ENCODE measurements around the gene SDCCAG8. TPM values are rescaled to one million over a fixed set of nuclear protein-coding genes. Genes with fewer than 3 reads are reported as not detected.

The SDCCAG8 gene
- polyA plus RNA-seq, 1 experiment = 34.1 TPM

DNA sequence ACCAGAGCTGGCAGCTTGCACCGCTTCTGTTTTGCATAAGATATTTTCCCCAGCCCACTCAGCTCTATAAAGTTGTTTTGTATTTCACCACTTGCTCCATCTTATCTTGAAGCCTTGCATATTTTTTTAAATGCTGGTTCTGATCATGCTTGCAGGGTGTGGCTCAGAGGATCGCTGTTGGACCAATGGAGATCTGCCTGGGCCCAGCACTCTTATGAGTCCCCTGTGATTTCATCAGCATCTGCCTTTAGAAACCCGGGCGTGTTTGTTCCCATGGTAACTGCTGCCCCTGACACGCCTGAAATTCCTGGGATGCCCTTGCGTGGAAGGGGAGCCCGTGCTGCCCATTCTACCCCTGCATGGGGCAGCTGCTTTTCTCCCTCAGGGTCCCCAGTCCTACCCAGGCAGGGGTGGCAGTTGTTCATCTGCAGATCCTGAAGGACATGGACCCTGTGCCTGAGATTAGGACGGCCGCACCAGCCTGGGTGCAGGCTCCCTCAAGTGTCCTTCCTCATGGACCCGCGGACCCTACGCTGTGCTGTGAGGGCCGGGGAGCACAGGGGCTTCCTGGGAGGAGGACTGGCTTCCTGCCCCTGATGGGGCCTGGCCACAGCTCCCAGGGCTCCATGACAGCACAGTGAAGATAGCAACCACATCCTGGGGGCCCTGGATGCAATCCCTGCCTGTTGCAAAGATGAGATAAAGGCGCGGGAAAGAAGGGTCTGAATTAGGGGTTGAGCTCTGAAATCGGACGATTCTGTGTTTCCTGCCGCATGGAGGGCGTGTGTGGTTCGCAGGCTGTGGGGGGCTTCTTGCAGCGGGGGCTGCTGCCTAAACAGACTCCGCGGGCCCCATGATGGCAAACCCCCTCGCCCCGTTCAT is 226.5 kb downstream of the SDCCAG8 start:
- Histone ChIP-seq H3K9me3 (ENCODE audit: control insufficient read depth, insufficient read depth, low read length) (peaks cover 9% of the 10 kb centered on the region; the same call in 1 of the 2 replicates), H3K4me3 (ENCODE audit: low read depth, low read length) (no peak overlapping the region), H3K27me3 (ENCODE audit: control insufficient read depth, insufficient read depth, low read length) (no peaks in the 10 kb centered on the region), H3K27ac (ENCODE audit: low read depth, low read length) (no peak overlapping the region)
- DNase-seq (ENCODE audit: low read depth, low spot score) = no peak
- ChIA-PET POLR2A (no interaction called here), CTCF (no interaction called here)
- TF ChIP-seq, protein P1, sequence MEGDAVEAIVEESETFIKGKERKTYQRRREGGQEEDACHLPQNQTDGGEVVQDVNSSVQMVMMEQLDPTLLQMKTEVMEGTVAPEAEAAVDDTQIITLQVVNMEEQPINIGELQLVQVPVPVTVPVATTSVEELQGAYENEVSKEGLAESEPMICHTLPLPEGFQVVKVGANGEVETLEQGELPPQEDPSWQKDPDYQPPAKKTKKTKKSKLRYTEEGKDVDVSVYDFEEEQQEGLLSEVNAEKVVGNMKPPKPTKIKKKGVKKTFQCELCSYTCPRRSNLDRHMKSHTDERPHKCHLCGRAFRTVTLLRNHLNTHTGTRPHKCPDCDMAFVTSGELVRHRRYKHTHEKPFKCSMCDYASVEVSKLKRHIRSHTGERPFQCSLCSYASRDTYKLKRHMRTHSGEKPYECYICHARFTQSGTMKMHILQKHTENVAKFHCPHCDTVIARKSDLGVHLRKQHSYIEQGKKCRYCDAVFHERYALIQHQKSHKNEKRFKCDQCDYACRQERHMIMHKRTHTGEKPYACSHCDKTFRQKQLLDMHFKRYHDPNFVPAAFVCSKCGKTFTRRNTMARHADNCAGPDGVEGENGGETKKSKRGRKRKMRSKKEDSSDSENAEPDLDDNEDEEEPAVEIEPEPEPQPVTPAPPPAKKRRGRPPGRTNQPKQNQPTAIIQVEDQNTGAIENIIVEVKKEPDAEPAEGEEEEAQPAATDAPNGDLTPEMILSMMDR (IDR thresholded peaks at IDR 0.05; ENCODE audit: low read depth, low read length) = no peak

DNA sequence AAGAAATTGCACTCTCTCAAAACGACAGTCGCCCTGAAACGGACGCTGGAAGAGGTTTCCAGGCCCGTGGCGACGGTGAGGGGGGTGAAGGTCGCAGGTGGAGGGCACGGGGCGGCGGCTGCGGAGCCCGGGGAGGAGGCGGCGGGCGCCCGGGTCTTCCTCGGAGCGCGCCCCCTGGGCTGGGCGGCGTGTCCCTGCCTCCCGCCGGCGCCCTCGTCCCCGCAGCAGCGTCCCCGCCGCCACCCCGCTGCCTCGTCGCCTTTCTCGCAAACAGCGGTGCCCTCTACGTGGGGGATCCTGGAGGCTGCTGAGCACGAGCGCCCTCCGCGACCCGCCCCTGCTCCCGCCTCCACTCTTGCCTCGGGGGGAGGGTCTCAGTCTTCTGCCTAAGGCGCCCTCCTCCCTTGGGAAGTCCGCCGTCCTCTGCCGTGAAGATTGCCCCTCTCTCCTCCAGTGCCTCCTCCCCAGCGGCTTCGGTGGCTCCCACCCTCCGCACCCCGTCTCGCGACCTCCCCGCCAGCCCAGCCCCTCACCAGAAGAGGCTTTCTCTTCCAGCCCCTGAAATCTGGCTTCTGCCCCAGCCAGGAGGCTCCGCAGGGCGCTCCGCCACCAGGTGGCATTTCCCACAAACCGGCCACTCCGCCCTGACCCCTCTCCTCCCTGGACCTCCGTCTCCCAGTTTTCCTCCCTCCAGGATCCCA is 227.4 kb downstream of the SDCCAG8 start:
- no peaks in the 10 kb centered on the region for H3K27me3 ChIP-seq (ENCODE audit: control insufficient read depth, insufficient read depth, low read length)
- H3K27ac ChIP-seq (ENCODE audit: low read depth, low read length) = no peak overlapping the region
- POLR2A ChIA-PET = no interaction called here
- TF ChIP-seq, protein P1 (IDR thresholded peaks at IDR 0.05; ENCODE audit: low read depth, low read length) = no peak
- H3K9me3 ChIP-seq (ENCODE audit: control insufficient read depth, insufficient read depth, low read length) = peaks cover 9% of the 10 kb centered on the region; the same call in 1 of the 2 replicates
- CTCF ChIA-PET = no interaction called here
- no peak overlapping the region for H3K4me3 ChIP-seq (ENCODE audit: low read depth, low read length)
- DNase-seq (ENCODE audit: low read depth, low spot score) = no peak

DNA sequence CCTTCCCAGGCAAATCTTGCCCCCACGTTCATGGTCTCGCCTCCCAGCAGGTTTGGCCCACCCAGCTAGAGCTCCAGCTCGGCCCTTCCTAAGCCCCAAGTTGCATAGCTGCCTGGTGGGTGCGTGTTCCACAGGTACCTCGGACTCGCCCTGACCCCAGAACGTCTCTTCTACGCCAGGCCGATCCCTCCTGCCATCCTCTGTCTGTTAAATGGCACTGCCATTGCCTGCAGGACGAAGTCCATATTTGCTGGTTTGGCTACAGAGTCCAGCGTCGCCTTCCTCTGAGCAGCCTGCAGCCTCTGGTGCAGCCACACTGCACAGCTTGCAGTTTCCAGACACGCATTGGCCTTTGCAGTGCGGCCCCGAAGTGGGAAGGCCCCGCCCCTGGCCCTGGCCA is 228.1 kb downstream of the SDCCAG8 start:
- TF ChIP-seq, protein P1 (IDR thresholded peaks at IDR 0.05; ENCODE audit: low read depth, low read length) = no peak
- H3K27me3 ChIP-seq (ENCODE audit: control insufficient read depth, insufficient read depth, low read length) = no peaks in the 10 kb centered on the region
- no peak for DNase-seq (ENCODE audit: low read depth, low spot score)
- no peak overlapping the region for H3K4me3 ChIP-seq (ENCODE audit: low read depth, low read length)
- CTCF ChIA-PET = no interaction called here
- POLR2A ChIA-PET = no interaction called here
- H3K27ac ChIP-seq (ENCODE audit: low read depth, low read length) = no peak overlapping the region
- H3K9me3 ChIP-seq (ENCODE audit: control insufficient read depth, insufficient read depth, low read length) = peaks cover 9% of the 10 kb centered on the region; the same call in 1 of the 2 replicates

DNA sequence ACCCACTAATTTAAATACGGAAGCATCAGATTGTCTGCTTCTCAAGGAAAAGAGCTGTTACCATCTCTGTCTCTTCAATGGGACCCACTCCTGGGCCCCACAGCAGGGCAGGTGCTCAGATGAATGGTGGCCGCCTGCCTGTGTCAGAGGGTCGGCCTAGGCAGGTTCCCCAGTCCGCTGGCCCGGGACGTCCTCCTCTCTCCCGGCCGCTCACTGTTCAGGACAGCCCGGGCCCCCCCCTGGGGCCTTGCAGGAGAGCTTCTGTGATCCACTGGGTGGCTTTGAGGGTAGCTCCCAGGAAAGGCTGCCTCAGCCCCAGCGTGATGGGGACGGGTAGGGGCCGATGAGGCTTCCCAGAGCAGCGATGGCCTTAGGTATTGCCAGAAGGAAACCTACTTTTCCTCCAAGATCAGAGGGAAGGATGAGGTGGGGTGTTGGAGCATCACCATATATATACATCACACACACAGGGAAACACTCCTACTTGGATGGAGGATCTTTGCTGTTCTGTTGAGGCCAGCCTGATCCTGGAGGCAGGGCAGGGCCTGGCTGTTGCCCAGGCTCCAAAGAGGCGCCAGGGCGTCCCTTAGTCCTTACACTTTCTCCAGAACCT is 231.3 kb downstream of the SDCCAG8 start:
- Histone ChIP-seq H3K4me3 (ENCODE audit: low read depth, low read length) (no peak overlapping the region), H3K27ac (ENCODE audit: low read depth, low read length) (no peak overlapping the region), H3K9me3 (ENCODE audit: control insufficient read depth, insufficient read depth, low read length) (peaks cover 13% of the 10 kb centered on the region; the same call in 1 of the 2 replicates), H3K27me3 (ENCODE audit: control insufficient read depth, insufficient read depth, low read length) (no peaks in the 10 kb centered on the region)
- POLR2A ChIA-PET = no interaction called here
- TF ChIP-seq, protein P1 (IDR thresholded peaks at IDR 0.05; ENCODE audit: low read depth, low read length) = no peak
- no peak for DNase-seq (ENCODE audit: low read depth, low spot score)
- CTCF ChIA-PET = no interaction called here
